HEK293T (cell line): ENCODE data around the gene PGAM2.

Experiments
- CTCF ChIA-PET: fragments of 350-600 bp; formaldehyde crosslinking; extraction: SDS; loops from one replicate; lab custom pipeline; 2021; ENCODE audit warnings: antibody characterized with exemption, inconsistent platforms; lab: Yijun Ruan, JAX
- POLR2A ChIA-PET: fragments of 350-600 bp; formaldehyde crosslinking; extraction: SDS; loops from one replicate; lab custom pipeline; 2020; ENCODE audit warnings: antibody characterized with exemption, inconsistent platforms; lab: Yijun Ruan, JAX
- DNase-seq: peaks from one replicate; pipeline ENCODE4 v3.0.0; 2012; ENCODE audit warnings: mixed read lengths; ENCODE audit errors: extremely low spot score
- ARNT ChIP-seq: fragments of 450-650 bp; IDR thresholded peaks from 2 replicates; pipeline ENCODE4 v1.6.1; 2017; ENCODE audit warnings: mild to moderate bottlenecking
- BHLHE40 ChIP-seq: fragments of 450-650 bp; IDR thresholded peaks from 2 replicates; pipeline ENCODE4 v1.6.1; 2016; ENCODE audit warnings: mild to moderate bottlenecking, moderate library complexity, borderline replicate concordance
- CTBP1 ChIP-seq: fragments of 450-650 bp; IDR thresholded peaks from 2 replicates; pipeline ENCODE4 v1.6.1; 2016; ENCODE audit warnings: borderline replicate concordance
- ELF4 ChIP-seq: fragments of 450-650 bp; IDR thresholded peaks from 2 replicates; pipeline ENCODE4 v1.6.1; 2017; ENCODE audit warnings: antibody characterized with exemption
- FOXA1 ChIP-seq: fragments of 450-650 bp; IDR thresholded peaks from 2 replicates; pipeline ENCODE4 v1.6.1; 2016; ENCODE audit warnings: mild to moderate bottlenecking
- FOXK2 ChIP-seq: fragments of 450-650 bp; IDR thresholded peaks from 2 replicates; pipeline ENCODE4 v1.6.1; 2016; ENCODE audit warnings: mild to moderate bottlenecking
- FOXM1 ChIP-seq: fragments of 450-650 bp; IDR thresholded peaks from 2 replicates; pipeline ENCODE4 v1.6.1; 2017; ENCODE audit warnings: mild to moderate bottlenecking, borderline replicate concordance
- HDGF ChIP-seq: fragments of 450-650 bp; IDR thresholded peaks from 2 replicates; pipeline ENCODE4 v1.6.1; 2017; ENCODE audit warnings: antibody characterized with exemption, borderline replicate concordance
- L3MBTL2 ChIP-seq: fragments of 450-650 bp; conservative IDR thresholded peaks from 2 replicates; pipeline ENCODE4 v1.6.1; 2016; ENCODE audit warnings: mild to moderate bottlenecking
- LEF1 ChIP-seq: fragments of 450-650 bp; IDR thresholded peaks from 2 replicates; pipeline ENCODE4 v1.6.1; 2017; ENCODE audit warnings: mild to moderate bottlenecking, borderline replicate concordance
- NFRKB ChIP-seq: fragments of 450-650 bp; IDR thresholded peaks from 2 replicates; pipeline ENCODE4 v1.6.1; 2016; ENCODE audit warnings: mild to moderate bottlenecking, moderate library complexity
- SP1 ChIP-seq: fragments of 450-650 bp; IDR thresholded peaks from 2 replicates; pipeline ENCODE4 v1.6.1; 2017
- SUZ12 ChIP-seq: fragments of 450-650 bp; IDR thresholded peaks from 2 replicates; pipeline ENCODE4 v1.6.1; 2016; ENCODE audit warnings: mild to moderate bottlenecking
- TARDBP ChIP-seq: fragments of 450-650 bp; IDR thresholded peaks from 2 replicates; pipeline ENCODE4 v1.6.1; 2016
- ZNF384 ChIP-seq: fragments of 450-650 bp; IDR thresholded peaks from 2 replicates; pipeline ENCODE4 v1.6.1; 2016
- TF ChIP-seq, protein P1 (sequence below): fragments of 450-650 bp; IDR thresholded peaks from 2 replicates; pipeline ENCODE4 v1.6.1; 2016

PGAM2 gene

GRCh38 chr7:44065431-44066110 lies at the start of gene PGAM2:
Gene PGAM2 (minus strand): TSS chr7:44065567. CDS start chr7:44065529, 38 bp downstream.
- TF ChIP-seq, protein P1, sequence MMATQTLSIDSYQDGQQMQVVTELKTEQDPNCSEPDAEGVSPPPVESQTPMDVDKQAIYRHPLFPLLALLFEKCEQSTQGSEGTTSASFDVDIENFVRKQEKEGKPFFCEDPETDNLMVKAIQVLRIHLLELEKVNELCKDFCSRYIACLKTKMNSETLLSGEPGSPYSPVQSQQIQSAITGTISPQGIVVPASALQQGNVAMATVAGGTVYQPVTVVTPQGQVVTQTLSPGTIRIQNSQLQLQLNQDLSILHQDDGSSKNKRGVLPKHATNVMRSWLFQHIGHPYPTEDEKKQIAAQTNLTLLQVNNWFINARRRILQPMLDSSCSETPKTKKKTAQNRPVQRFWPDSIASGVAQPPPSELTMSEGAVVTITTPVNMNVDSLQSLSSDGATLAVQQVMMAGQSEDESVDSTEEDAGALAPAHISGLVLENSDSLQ = peak; percentile 89
- TF ChIP-seq SP1 (no peak), SUZ12 (no peak), TARDBP (no peak), NFRKB (no peak), ZNF384 (no peak), HDGF (no peak), L3MBTL2 (no peak)
- ChIA-PET POLR2A (interaction anchor here (0.7 kb wide), 1 partner anchor 15 kb away, joined by 4 read pairs; no protein-coding TSS in a partner anchor), CTCF (no interaction called here)
- DNase-seq = no peak

GRCh38 chr7:44114586-44115310 lies 49.4 kb upstream of the PGAM2 start:
- TF ChIP-seq SUZ12 = no peak
- no peak for TF ChIP-seq NFRKB
- TF ChIP-seq FOXK2 = no peak
- TF ChIP-seq LEF1 = no peak
- no peak for TF ChIP-seq BHLHE40
- TF ChIP-seq CTBP1 = no peak
- TF ChIP-seq FOXA1 = no peak
- no peak for TF ChIP-seq L3MBTL2
- TF ChIP-seq, protein P1 = no peak
- TF ChIP-seq ZNF384 = no peak
- no peak for TF ChIP-seq ARNT
- no peak for TF ChIP-seq SP1
- TF ChIP-seq TARDBP = no peak
- TF ChIP-seq HDGF = no peak
- TF ChIP-seq FOXM1 = no peak
- no peak for TF ChIP-seq ELF4
- no peak for DNase-seq
- CTCF ChIA-PET = interaction anchor here (1.8 kb wide), 1 partner anchor 42 kb away, joined by 4 read pairs; no protein-coding TSS in a partner anchor
- POLR2A ChIA-PET = interaction anchor here (1.5 to 3.2 kb wide), 2 partner anchors 9 to 13 kb away, joined by 3 to 11 read pairs; partner anchors contain the start of gene POLD2

GRCh38 chr7:44113764-44114354 lies 48.5 kb upstream of the PGAM2 start:
- TF ChIP-seq ARNT = no peak
- no peak for TF ChIP-seq LEF1
- TF ChIP-seq, protein P1 = no peak
- no peak for TF ChIP-seq NFRKB
- TF ChIP-seq FOXA1 = no peak
- no peak for TF ChIP-seq BHLHE40
- TF ChIP-seq ZNF384 = no peak
- TF ChIP-seq ELF4 = no peak
- no peak for TF ChIP-seq L3MBTL2
- TF ChIP-seq FOXK2 = no peak
- no peak for TF ChIP-seq FOXM1
- no peak for TF ChIP-seq CTBP1
- TF ChIP-seq SUZ12 = no peak
- TF ChIP-seq HDGF = no peak
- TF ChIP-seq TARDBP = no peak
- TF ChIP-seq SP1 = no peak
- DNase-seq = no peak
- ChIA-PET CTCF (no interaction called here), POLR2A (interaction anchor here (1.5 to 3.2 kb wide), 2 partner anchors 10 to 14 kb away, joined by 3 to 11 read pairs; partner anchors contain the start of gene POLD2)

DNA sequence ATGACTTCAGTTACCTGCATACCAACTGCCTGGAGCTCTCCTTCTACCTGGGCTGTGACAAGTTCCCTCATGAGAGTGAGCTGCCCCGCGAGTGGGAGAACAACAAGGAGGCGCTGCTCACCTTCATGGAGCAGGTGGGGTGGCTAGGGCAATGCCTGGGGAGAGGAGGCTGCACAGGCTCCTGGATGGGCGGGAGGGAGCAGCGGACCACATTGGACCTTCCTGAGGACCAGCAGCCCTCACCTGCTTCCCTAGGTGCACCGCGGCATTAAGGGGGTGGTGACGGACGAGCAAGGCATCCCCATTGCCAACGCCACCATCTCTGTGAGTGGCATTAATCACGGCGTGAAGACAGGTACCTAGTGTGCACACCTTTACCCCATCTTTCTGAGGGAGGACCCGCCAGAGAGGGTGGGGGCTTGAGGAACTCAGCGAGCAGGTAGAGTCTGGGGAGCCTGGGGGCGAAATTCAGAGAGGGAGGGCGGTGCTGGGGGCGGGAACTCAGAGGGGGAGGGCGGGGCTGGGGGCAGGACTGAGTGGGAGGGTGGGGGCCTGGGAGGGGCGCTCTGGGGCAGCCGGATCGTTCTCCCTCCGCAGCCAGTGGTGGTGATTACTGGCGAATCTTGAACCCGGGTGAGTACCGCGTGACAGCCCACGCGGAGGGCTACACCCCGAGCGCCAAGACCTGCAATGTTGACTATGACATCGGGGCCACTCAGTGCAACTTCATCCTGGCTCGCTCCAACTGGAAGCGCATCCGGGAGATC lies 47.8 kb upstream of the PGAM2 start:
- POLR2A ChIA-PET = interaction anchor here (3.2 to 4.7 kb wide), 2 partner anchors 10 to 11 kb away, joined by 11 to 24 read pairs; partner anchors contain the start of gene POLD2
- TF ChIP-seq ARNT = no peak
- no peak for TF ChIP-seq FOXA1
- no peak for TF ChIP-seq L3MBTL2
- TF ChIP-seq LEF1 = no peak
- TF ChIP-seq FOXK2 = no peak
- no peak for TF ChIP-seq FOXM1
- no peak for TF ChIP-seq ZNF384
- no peak for TF ChIP-seq NFRKB
- TF ChIP-seq ELF4 = no peak
- TF ChIP-seq CTBP1 = no peak
- TF ChIP-seq, protein P1 = no peak
- TF ChIP-seq SP1 = no peak
- TF ChIP-seq HDGF = no peak
- TF ChIP-seq SUZ12 = no peak
- no peak for TF ChIP-seq BHLHE40
- no peak for TF ChIP-seq TARDBP
- CTCF ChIA-PET = no interaction called here
- no peak for DNase-seq
